NCI-H1417 (cell line): Measurements from ENCODE around the gene MIER3.
"Not testable (repeated sequence)": the region's sequence is repeated elsewhere in the genome, so short reads cannot be mapped to it uniquely, and the experiment has no call there.

Source experiments
- DNase-seq, 3 experiments: peaks; one replicate each; lab custom pipeline; 2025; lab: John Stamatoyannopoulos, UW

Gene MIER3

GRCh38 chr5:56951946-56952691 lies at the start of gene MIER3:
MIER3 (minus strand) TSS chr5:56952123; CDS start chr5:56952102, 21 bp downstream.
- peak; percentile 69 to 85 (median 72) for DNase-seq

GRCh38 chr5:56995596-56995995 lies 43.7 kb upstream of the MIER3 start:
- DNase-seq, result no peak

- DNase-seq, result no peak
Measured at GRCh38 chr5:56993241-56993640, 41.3 kb upstream of the MIER3 start.

DNA sequence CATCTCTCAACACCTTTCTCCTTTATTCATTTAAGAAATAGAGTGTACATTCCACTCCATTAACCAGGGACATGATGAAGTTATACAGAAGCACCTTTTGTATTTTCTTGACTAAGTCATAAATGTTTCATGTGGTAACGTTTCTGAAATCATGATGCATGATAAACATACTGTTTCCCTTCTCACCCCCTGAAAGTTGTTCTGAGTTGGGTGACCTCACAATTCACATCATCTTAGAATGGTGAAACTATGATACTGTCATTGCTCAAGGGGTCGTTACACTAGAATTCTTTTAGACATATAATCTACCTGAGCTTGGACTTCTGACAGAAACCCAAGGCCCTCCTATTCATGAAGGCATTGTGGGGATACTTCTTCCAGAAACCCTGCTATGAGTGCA lies 37.8 kb upstream of the MIER3 start:
- no peak for DNase-seq

- no peak for DNase-seq
Measured at GRCh38 chr5:56988490-56988889, 36.6 kb upstream of the MIER3 start.

DNA sequence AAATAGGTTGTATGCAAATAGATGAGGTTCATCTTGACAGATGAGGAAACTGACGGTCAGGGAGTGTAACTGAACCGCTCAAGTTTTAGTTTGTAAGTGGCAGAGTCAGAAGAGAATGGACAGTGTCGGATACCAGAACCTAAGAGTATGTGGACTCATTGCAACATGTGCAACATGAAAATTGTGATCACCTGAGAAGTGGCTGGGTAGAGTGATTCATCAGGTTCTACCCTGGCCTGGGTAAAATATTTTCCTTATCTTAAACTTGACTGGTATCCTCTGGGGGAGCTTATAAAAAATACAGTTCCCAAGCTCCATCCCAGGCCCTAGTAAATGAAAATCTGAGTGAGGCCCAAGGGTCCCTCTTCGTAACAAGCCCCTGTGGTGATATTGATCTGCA lies 35.2 kb upstream of the MIER3 start:
- DNase-seq, result no peak

- no peak for DNase-seq
Measured at GRCh38 chr5:56986626-56986947, 34.7 kb upstream of the MIER3 start.

DNA sequence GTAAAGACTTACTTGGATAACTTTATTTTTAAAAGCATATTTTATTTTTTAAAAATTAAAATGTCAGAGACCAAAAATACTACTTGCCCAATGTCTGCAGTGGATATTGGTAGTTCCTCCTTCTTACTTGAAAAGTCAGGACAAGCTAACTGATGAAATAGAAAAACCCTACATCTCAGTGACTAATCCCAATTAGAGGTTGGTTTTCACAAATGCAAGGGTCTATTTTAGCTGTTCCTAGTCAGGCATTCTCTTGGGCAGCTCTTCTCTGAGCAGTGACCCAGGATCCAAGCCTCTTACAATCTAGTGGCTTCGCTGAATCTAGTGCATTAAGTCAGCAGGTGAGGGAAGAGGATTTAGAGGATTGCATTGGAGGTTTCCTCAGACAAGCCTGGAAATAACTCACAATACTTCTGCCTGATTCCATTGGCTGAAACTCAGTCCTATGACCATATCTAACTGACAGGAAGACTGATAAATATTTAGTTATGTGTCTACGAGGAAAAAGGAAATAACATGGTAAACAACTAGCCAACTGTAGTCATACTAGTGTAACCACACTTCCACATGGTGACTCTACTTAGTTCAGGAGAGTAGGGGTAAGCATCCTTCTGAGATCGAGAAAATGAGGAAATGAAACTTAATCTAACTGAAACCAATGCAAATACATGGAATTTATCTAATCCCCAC lies 34.2 kb upstream of the MIER3 start:
- no peak for DNase-seq

DNA sequence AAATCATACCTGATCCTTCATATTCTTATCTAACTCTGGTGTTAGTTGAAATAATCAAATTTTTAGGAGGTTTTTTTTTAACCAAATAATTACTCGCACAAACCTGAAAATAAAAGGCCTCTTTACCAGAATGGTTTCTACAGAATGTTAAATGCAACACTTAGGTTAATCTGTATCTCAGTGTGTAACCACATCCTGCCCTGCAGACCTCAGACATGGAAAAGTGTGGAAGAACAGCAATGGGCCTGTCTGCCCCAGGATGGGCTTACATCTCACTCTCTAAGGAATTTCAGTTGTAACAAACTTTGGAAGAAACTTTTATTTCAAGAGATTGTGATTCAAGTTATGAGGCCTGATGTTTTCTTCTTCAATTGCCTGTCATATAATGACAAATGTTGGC lies 32.5 kb upstream of the MIER3 start:
- DNase-seq, result no peak

DNA sequence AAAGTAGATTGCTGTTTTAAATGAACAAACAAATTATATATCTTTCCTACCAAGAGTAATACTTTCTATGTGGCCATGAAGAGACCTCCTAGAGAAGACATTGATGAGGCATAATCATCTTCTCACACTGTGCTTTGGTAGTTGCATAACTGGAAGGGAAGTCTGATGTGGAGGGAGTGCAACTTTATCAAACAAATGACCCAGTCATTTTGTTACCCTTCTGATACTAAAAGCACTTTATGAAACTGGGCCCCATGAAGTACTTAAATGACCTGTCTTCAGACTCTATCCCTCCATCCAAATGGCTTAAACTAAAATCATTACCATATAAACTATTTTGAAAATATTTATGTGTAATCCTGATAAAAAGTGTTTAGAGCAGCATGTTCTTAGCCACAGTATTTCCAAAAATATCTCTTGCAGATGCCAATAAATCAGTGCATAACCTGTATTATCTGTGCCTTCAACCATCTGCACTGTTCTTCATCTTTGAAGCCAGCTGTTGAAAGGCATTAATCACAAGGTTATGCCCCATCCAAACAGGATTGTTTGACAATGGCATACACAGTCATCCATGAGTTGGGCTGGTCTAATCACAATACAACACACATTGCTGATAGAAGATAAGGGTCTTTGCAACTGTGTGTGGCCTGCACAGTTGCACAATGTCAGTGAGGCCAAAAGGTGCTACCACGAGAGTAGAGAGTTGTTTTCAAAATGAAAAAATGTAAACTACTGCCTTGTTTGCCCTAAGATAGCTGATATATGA lies 31.9 kb upstream of the MIER3 start:
- DNase-seq, result no peak

DNA sequence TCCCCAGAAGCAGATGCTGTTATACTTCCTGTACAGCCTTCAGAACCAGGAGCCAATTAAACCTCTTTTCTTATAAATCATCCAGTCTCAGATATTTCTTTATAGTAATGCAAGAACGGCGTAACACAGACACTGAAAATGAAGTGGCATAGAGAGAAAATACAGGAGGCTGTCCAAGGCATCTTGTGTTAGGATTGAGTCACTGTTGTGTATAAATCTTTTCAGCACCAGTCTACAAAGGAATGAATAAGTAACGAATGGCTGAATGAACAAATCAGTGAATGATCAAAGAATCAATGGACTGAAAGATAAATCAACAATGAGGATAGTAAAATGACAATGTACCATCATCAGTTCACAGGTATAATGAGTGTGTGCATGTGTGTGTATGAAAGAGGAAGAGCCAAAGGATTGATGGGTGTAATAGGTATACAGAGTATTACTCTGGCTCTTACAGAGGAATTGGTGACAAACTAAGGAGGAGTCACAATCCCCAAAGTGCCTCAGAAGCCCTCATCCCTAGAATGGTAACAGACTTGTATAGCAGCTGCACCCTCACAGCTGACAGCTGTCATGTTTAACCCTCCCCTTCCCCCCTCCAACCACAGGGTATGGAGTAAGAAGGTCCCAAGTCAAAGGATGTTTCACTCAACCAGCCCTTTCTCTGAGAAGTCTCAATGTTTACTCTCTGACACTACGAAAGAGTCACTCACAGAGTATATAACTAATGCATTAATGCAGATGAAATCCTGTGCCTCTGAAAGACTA lies 29.8 kb upstream of the MIER3 start:
- no peak for DNase-seq

- DNase-seq, result no peak
Measured at GRCh38 chr5:56979968-56980367, 28.0 kb upstream of the MIER3 start.

DNA sequence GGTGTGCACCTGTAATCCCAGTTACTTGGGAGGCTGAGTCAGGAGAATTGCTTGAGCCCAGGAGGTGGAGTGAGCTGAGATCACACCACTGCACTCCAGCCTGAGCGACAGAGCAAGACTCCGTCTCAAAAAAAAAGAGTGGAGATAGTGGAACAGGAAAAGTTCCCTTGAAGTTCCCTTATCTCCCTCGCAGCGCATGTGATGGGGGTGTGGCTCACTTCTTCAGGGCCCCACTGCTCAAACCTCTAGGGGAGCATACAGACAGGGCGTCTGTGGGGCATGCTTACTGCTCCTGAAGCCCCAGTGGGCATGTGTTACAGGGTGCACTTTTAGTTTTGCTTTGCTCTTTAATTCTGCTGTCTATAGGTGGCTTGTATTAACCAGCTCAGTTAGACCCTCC lies 27.6 kb upstream of the MIER3 start:
- DNase-seq, result not testable (repeated sequence)

- DNase-seq, result no peak
Measured at GRCh38 chr5:56977822-56978221, 25.9 kb upstream of the MIER3 start.

DNA sequence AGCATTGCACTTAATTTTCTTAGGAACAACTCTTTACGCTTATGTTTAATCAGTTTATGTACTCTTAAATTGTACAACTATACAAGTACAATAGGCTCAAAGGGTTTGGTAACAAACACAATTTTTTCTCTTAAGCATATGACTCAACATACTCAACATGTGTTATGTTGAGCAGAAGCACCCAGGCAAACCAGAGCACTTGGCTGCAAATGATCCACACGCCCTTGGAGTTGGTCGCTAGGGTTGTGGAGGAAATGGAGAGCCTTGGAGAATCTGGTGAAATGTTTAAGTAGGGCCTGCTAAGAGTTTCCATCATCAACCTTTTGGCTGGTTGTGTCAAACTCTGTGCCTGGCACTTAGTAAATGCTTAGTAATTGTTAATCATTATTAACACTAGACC lies 25.1 kb upstream of the MIER3 start:
- DNase-seq, result no peak

GRCh38 chr5:56974241-56974640 lies 22.3 kb upstream of the MIER3 start:
- no peak for DNase-seq

GRCh38 chr5:56973473-56973872 lies 21.6 kb upstream of the MIER3 start:
- DNase-seq, result no peak

GRCh38 chr5:56971275-56971674 lies 19.4 kb upstream of the MIER3 start:
- no peak for DNase-seq

- DNase-seq, result no peak
Measured at GRCh38 chr5:56964173-56964572, 12.2 kb upstream of the MIER3 start.

- no peak for DNase-seq
Measured at GRCh38 chr5:56963246-56963645, 11.3 kb upstream of the MIER3 start.

GRCh38 chr5:56962286-56962685 lies 10.4 kb upstream of the MIER3 start:
- DNase-seq, result no peak

DNA sequence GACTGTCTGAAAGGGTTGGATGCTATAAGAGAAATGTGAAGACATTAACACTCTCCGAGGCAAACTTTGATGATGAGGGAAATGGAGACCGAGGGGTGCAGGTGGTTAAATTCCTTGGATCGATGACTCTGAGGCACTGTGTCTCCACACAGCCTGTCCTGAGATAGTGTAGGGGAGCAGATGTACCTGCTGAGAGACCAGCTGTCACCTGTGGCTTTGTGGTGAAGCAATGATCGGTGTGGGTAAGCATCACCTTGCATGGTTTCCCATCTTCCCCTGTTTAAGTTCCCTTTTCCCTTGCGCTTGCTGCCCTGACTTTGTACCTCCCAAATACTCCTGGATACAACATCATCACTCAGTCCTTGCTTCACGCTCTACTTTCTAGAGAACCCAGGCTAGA lies 9.8 kb upstream of the MIER3 start:
- no peak for DNase-seq
